Neural cell (in vitro differentiated cells): Measurements from ENCODE around the gene ALK. TPM values are rescaled to one million over a fixed set of nuclear protein-coding genes. Genes with fewer than 3 reads are reported as not detected.

ENCODE experiments used
- H2AFZ ChIP-seq: fragments of 200-600, 300-800 bp; sonication (generic), shearing (Covaris generic); 2 replicates; pipeline ENCODE4 v1.6.0; 2014; ENCODE audit warnings: low read depth, mild to moderate bottlenecking, antibody characterized with exemption, low read length, moderate library complexity
- H3F3A ChIP-seq: fragments of 200-600 bp; shearing (Covaris generic); 2 replicates; pipeline ENCODE4 v1.6.1; 2016; ENCODE audit warnings: mild to moderate bottlenecking, moderate library complexity, mixed read lengths, antibody characterized with exemption, low read length; ENCODE audit not compliant: insufficient read depth, poor library complexity, severe bottlenecking
- H3K27ac ChIP-seq: fragments of 200-600, 300-800 bp; sonication (generic), shearing (Covaris generic); 2 replicates; pipeline ENCODE4 v1.5.1; 2014; ENCODE audit warnings: mild to moderate bottlenecking, low read length, moderate library complexity
- H3K27me3 ChIP-seq: fragments of 300-800, 200-600 bp; sonication (generic), shearing (Covaris generic); 2 replicates; pipeline ENCODE4 v1.6.0; 2014; ENCODE audit warnings: mild to moderate bottlenecking, low read depth, low read length, moderate library complexity; ENCODE audit not compliant: insufficient read depth
- H3K36me3 ChIP-seq: fragments of 300-800, 200-600 bp; sonication (generic), shearing (Covaris generic); 2 replicates; pipeline ENCODE4 v1.5.1; 2014; ENCODE audit warnings: mild to moderate bottlenecking, antibody characterized with exemption, low read length, moderate library complexity; ENCODE audit not compliant: insufficient read depth
- H3K4me2 ChIP-seq: fragments of 300-800, 200-600 bp; sonication (generic), shearing (Covaris generic); 2 replicates; pipeline ENCODE4 v1.6.0; 2014; ENCODE audit warnings: mild to moderate bottlenecking, low read length
- H3K4me3 ChIP-seq: fragments of 300-800, 200-600 bp; sonication (generic), shearing (Covaris generic); 2 replicates; pipeline ENCODE4 v1.5.1; 2014; ENCODE audit warnings: mild to moderate bottlenecking, low read length, moderate library complexity
- H3K79me2 ChIP-seq: fragments of 200-600 bp; shearing (Covaris generic); replicated peaks from 2 replicates; pipeline ENCODE4 v1.6.0; 2014; ENCODE audit warnings: mild to moderate bottlenecking, low read length, moderate library complexity; ENCODE audit not compliant: insufficient read depth
- H3K9ac ChIP-seq: fragments of 300-800, 200-600 bp; sonication (generic), shearing (Covaris generic); 2 replicates; pipeline ENCODE4 v1.6.1; 2016; ENCODE audit warnings: mild to moderate bottlenecking, low read length, mixed read lengths
- H3K9me2 ChIP-seq: fragments of 200-600 bp; shearing (Covaris generic); 2 replicates; pipeline ENCODE4 v1.6.1; 2016; ENCODE audit warnings: mild to moderate bottlenecking, low read length, mixed read lengths; ENCODE audit not compliant: insufficient read depth
- H3K9me3 ChIP-seq: fragments of 200-600, 300-800 bp; sonication (generic), shearing (Covaris generic); 2 replicates; pipeline ENCODE4 v1.6.1; 2016; ENCODE audit warnings: mild to moderate bottlenecking, mixed run types, low read length, moderate library complexity, mixed read lengths
- H4K20me1 ChIP-seq: fragments of 200-600 bp; shearing (Covaris generic); 2 replicates; pipeline ENCODE4 v1.6.1; 2016; ENCODE audit warnings: mild to moderate bottlenecking, mixed run types; ENCODE audit not compliant: insufficient read depth
- CTCF ChIP-seq: fragments of 450-650 bp; IDR thresholded peaks from 2 replicates; pipeline ENCODE4 v1.5.1; 2014; ENCODE audit warnings: antibody characterized with exemption, mild to moderate bottlenecking, moderate library complexity; ENCODE audit not compliant: poor library complexity, severe bottlenecking
- EP300 ChIP-seq: fragments of 450-650 bp; conservative IDR thresholded peaks from 2 replicates; pipeline ENCODE4 v1.6.1; 2014; ENCODE audit warnings: antibody characterized with exemption, mild to moderate bottlenecking, moderate library complexity; ENCODE audit not compliant: poor library complexity, severe bottlenecking
- EZH2 ChIP-seq: fragments of 200-600, 300-800 bp; shearing (Covaris generic), sonication (generic); IDR thresholded peaks from 2 replicates; pipeline ENCODE4 v1.6.1; 2014; ENCODE audit warnings: antibody characterized with exemption, low read length, borderline replicate concordance, mild to moderate bottlenecking; ENCODE audit not compliant: insufficient read depth, poor library complexity, severe bottlenecking
- MXI1 ChIP-seq: fragments of 450-650 bp; conservative IDR thresholded peaks from 2 replicates; pipeline ENCODE4 v1.6.1; 2014; ENCODE audit warnings: antibody characterized with exemption, mild to moderate bottlenecking; ENCODE audit not compliant: poor library complexity, severe bottlenecking
- POLR2AphosphoS5 ChIP-seq: IDR thresholded peaks from 2 replicates; pipeline ENCODE4 v1.6.1; 2012
- RAD21 ChIP-seq: fragments of 450-650 bp; conservative IDR thresholded peaks from 2 replicates; pipeline ENCODE4 v1.6.1; 2014; ENCODE audit warnings: antibody characterized with exemption, mild to moderate bottlenecking, moderate library complexity
- REST ChIP-seq: IDR thresholded peaks from 2 replicates; pipeline ENCODE4 v1.6.1; 2012; ENCODE audit warnings: borderline replicate concordance
- SMC3 ChIP-seq: fragments of 450-650 bp; conservative IDR thresholded peaks from 2 replicates; pipeline ENCODE4 v1.6.1; 2014; ENCODE audit warnings: antibody characterized with exemption, mild to moderate bottlenecking, moderate library complexity; ENCODE audit not compliant: poor library complexity
- TAF1 ChIP-seq: IDR thresholded peaks from 2 replicates; pipeline ENCODE4 v1.6.1; 2012; ENCODE audit warnings: low read depth
- polyA plus RNA-seq: library from polyadenylated mRNA; depleted of rRNA; stranded (reverse); fragments of >200 nt; gene quantifications from 2 replicates; pipeline ENCODE4 v1.2.3, GENCODE V29; 2014

Gene ALK
- polyA plus RNA-seq, 1 donor from 2014 or later: 7.1 TPM

GRCh38 chr2:29247336-29247914, 674.0 kb downstream of the ALK start:
- no peak overlapping the region for H3K4me2 ChIP-seq
- H3K36me3 ChIP-seq: no peaks in the 10 kb centered on the region

More at GRCh38 chr2:29247336-29247914, 674.0 kb downstream of the ALK start:
- H3F3A ChIP-seq: no peaks in the 10 kb centered on the region
- no peak overlapping the region for H3K4me3 ChIP-seq
- no peak overlapping the region for H2AFZ ChIP-seq
- H3K9me3 ChIP-seq: no peaks in the 10 kb centered on the region
- no peak overlapping the region for H3K27ac ChIP-seq
- no peaks in the 10 kb centered on the region for H3K79me2 ChIP-seq
- no peaks in the 10 kb centered on the region for H3K27me3 ChIP-seq
- no peak overlapping the region for H3K9ac ChIP-seq
- no peaks in the 10 kb centered on the region for H4K20me1 ChIP-seq
- TF ChIP-seq REST (no peak), SMC3 (no peak), EZH2 (no peak), RAD21 (no peak), EP300 (no peak), MXI1 (no peak), CTCF (no peak), POLR2AphosphoS5 (no peak), TAF1 (no peak)
- H3K9me2 ChIP-seq: no peaks in the 10 kb centered on the region
